Measurements from ENCODE around the gene ZNF583. TPM values are rescaled to one million over a fixed set of nuclear protein-coding genes. Genes with fewer than 3 reads are reported as not detected.

The ZNF583 gene
- total RNA-seq = 3.4 and 3.5 TPM in 2 replicates

GRCh38 chr19:56403764-56404704 lies at the start of gene ZNF583:
Gene ZNF583 (plus strand): TSS chr19:56404332. CDS start chr19:56407115, 2,783 bp downstream.
- intact Hi-C loops (cut with micrococcal nuclease) = loop anchor here (1.0 to 10.0 kb wide), 11 partner anchors 11 to 1875 kb away; partner anchors contain the start of genes ZNF211, ZNF264, ZNF329 and ZNF416

- intact Hi-C loops (cut with micrococcal nuclease) = no loop called here
Observed at GRCh38 chr19:56355517-56355916, 48.6 kb upstream of the ZNF583 start.

- intact Hi-C loops (cut with micrococcal nuclease) = no loop called here
Observed at GRCh38 chr19:56356944-56357343, 47.2 kb upstream of the ZNF583 start.

GRCh38 chr19:56360841-56361240 lies 43.3 kb upstream of the ZNF583 start:
- intact Hi-C loops (cut with micrococcal nuclease) = no loop called here

GRCh38 chr19:56367829-56368711 lies 36.1 kb upstream of the ZNF583 start:
- intact Hi-C loops (cut with micrococcal nuclease) = loop anchor here (1.0 kb wide), 1 partner anchor 25 kb away; the partner anchor contains the start of gene ZNF582

- intact Hi-C loops (cut with micrococcal nuclease) = no loop called here
Observed at GRCh38 chr19:56369886-56370676, 34.1 kb upstream of the ZNF583 start.

GRCh38 chr19:56372281-56372680 lies 31.9 kb upstream of the ZNF583 start:
- intact Hi-C loops (cut with micrococcal nuclease) = no loop called here

- intact Hi-C loops (cut with micrococcal nuclease) = no loop called here
Observed at GRCh38 chr19:56377105-56377924, 26.8 kb upstream of the ZNF583 start.

- intact Hi-C loops (cut with micrococcal nuclease) = no loop called here
Observed at GRCh38 chr19:56383826-56384605, 20.1 kb upstream of the ZNF583 start.

- intact Hi-C loops (cut with micrococcal nuclease) = loop anchor here (1.0 to 5.0 kb wide), 11 partner anchors 11 to 1609 kb away; partner anchors contain the start of genes TRAPPC2B, ZFP28, ZNF470 and ZNF547
Observed at GRCh38 chr19:56393119-56394012, 10.8 kb upstream of the ZNF583 start, which contains the start of gene ZNF582. Gene ZNF582 (minus strand): TSS chr19:56393534. CDS start chr19:56391752, 1,782 bp downstream.

GRCh38 chr19:56398809-56399208 lies 5.3 kb upstream of the ZNF583 start:
- intact Hi-C loops (cut with micrococcal nuclease) = no loop called here

- intact Hi-C loops (cut with micrococcal nuclease) = loop anchor here (5.0 to 10.0 kb wide), 2 partner anchors 1177 to 1754 kb away; partner anchors contain the start of genes ZNF329 and ZNF416
Observed at GRCh38 chr19:56400485-56400884, 3.6 kb upstream of the ZNF583 start.

GRCh38 chr19:56403261-56403660 lies 871 bp upstream of the ZNF583 start:
- intact Hi-C loops (cut with micrococcal nuclease) = loop anchor here (1.0 to 10.0 kb wide), 3 partner anchors 1032 to 1752 kb away; partner anchors contain the start of genes ZNF329, ZNF416 and ZNF749

- intact Hi-C loops (cut with micrococcal nuclease) = loop anchor here (1.0 to 10.0 kb wide), 10 partner anchors 11 to 1874 kb away; partner anchors contain the start of genes ZNF211, ZNF264, ZNF329 and ZNF416
Observed at GRCh38 chr19:56404705-56405056, 549 bp downstream of the ZNF583 start.

- intact Hi-C loops (cut with micrococcal nuclease) = loop anchor here (2.0 to 10.0 kb wide), 2 partner anchors 1750 to 1874 kb away; partner anchors contain the start of genes ZNF329 and ZNF8
Observed at GRCh38 chr19:56405062-56405461, 930 bp downstream of the ZNF583 start.

- intact Hi-C loops (cut with micrococcal nuclease) = no loop called here
Observed at GRCh38 chr19:56423276-56423984, 19.3 kb downstream of the ZNF583 start.

- intact Hi-C loops (cut with micrococcal nuclease) = no loop called here
Observed at GRCh38 chr19:56423985-56424353, 19.8 kb downstream of the ZNF583 start.

All from T-helper 1 cell treated with Interleukin-12 subunit alpha and Interleukin-12 subunit beta and Interleukin-4 antibody, amounts not matched to agents 30 ng/mL and 1 ng/mL, for 36 hours (primary cell).